MM.1S (cell line): Measurements from ENCODE around the gene CD40LG.

Experiments
- EZH2 ChIP-seq: fragments of 300-600 bp; sonication (generic); optimal IDR thresholded peaks from 2 replicates; pipeline ENCODE3; 2017; ENCODE audit warnings: low read depth, mild to moderate bottlenecking, antibody characterized with exemption, low read length, mixed read lengths
- EZH2phosphoT487 ChIP-seq: fragments of 300-600 bp; sonication (generic); IDR thresholded peaks from 2 replicates; pipeline ENCODE4 v1.6.1; 2018; ENCODE audit warnings: antibody characterized with exemption, low read length
- TF ChIP-seq, protein P1 (sequence below): fragments of 300-600 bp; sonication (generic); IDR thresholded peaks from 2 replicates; pipeline ENCODE4 v1.5.1; 2016; ENCODE audit warnings: antibody characterized with exemption, low read length, mixed read lengths

DNA sequence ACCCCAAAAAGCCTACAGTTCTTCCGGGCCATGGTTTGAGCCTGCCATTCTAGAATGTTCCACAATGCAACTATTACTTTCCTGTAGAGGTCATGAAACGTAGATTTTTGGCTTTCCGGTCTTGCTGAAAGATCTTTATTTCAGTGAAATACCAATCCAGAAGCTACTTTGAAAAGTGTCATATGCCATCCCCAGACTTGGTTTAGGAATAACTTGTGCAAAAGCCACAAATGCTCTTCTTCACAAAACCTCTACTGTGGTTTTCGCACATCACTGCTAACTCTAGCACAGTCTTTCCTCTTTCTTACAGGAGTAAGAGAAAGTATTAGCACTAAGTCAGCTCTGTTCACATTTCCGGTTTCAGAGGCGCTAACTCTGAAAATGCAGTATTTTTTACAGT lies 12.7 kb upstream of the CD40LG start:
- TF ChIP-seq, protein P1, sequence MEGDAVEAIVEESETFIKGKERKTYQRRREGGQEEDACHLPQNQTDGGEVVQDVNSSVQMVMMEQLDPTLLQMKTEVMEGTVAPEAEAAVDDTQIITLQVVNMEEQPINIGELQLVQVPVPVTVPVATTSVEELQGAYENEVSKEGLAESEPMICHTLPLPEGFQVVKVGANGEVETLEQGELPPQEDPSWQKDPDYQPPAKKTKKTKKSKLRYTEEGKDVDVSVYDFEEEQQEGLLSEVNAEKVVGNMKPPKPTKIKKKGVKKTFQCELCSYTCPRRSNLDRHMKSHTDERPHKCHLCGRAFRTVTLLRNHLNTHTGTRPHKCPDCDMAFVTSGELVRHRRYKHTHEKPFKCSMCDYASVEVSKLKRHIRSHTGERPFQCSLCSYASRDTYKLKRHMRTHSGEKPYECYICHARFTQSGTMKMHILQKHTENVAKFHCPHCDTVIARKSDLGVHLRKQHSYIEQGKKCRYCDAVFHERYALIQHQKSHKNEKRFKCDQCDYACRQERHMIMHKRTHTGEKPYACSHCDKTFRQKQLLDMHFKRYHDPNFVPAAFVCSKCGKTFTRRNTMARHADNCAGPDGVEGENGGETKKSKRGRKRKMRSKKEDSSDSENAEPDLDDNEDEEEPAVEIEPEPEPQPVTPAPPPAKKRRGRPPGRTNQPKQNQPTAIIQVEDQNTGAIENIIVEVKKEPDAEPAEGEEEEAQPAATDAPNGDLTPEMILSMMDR, result no peak
- TF ChIP-seq EZH2 (no peak), EZH2phosphoT487 (no peak)
